GM21526 (cell line): ENCODE data around the gene KIRREL2.

Source experiments
- ATAC-seq: cut with Tn5 transposase; IDR thresholded peaks from one replicate; pipeline ENCODE4 v1.9.1; 2021; ENCODE audit warnings: moderate library complexity; ENCODE audit not compliant: unreplicated experiment, low FRiP score

KIRREL2 gene

DNA sequence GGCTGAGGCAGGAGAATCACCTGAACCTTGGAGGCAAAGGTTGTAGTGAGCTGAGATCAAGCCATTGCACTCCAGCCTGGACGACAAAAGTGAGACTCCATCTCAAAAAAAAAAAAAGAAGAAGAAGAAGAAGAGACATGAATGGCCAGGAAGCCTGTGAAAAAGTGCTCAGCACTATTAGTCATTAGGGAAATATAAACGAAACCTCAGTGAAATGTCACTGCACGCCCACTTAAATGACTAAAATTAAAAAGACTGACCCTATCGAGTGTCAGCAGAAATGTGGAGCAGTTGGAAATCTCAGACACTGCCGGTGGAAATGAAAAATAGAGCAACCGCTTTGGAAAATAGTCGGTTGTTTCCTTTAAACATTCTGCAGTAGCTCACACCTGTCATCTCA, 56.9 kb downstream of the KIRREL2 start:
- ATAC-seq = no peak

DNA sequence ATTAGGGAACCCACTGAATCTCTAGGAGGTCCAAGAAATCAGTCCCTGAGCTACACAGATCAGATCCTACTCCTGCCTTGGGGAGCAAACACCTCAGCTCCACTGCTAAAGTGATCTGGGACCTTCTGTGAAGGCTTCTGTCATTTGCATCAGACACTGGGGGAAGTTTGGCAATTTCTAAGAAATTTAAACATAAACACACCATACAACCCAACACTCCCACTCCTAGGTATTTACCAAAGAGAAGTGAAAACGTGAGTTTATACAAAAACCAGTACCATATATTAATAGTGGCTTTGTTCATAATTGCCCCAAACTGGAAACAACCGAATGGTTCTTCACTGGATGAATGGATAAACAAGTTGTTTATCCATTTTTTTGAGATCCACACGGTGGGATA, 58.7 kb downstream of the KIRREL2 start:
- ATAC-seq = no peak
